ENCODE data around the gene NTPCR.
"Not testable (repeated sequence)": the region's sequence is repeated elsewhere in the genome, so short reads cannot be mapped to it uniquely, and the experiment has no call there.

The NTPCR gene

DNA sequence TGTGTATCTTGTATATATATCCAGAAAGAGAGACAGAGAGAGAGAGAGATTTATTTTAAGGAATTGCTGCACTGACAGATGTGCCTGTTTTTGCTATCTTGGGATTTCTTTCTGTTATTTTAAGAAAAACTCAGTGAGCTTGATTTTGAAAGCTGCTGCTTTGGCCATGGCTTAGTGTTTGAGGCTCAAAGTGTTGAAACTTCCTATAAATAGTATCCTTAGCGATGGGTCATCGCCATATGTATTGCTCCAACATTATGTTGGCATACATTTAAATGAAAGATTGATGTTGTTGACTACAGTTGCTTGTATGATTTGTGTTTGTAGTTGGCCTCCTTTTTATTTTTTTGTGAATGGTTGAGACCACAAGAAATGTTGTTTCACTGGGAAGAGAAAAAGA lies 29.0 kb upstream of the NTPCR start:
- Mint-ChIP-seq H3K4me1 (peaks cover 57% of the 10 kb centered on the region), H3K9me3 (no peaks in the 10 kb centered on the region)

GRCh38 chr1:232922485-232922884 lies 27.9 kb upstream of the NTPCR start:
- Mint-ChIP-seq H3K27me3 (no peaks in the 10 kb centered on the region), H3K36me3 (peaks cover 1% of the 10 kb centered on the region), H3K4me3 (no peak overlapping the region), H3K27ac (no peak overlapping the region), H3K9me3 (no peaks in the 10 kb centered on the region), H3K4me1 (peaks cover 64% of the 10 kb centered on the region)

More for the DNA sequence above, 29.0 kb upstream of the NTPCR start:
- Mint-ChIP-seq H3K27me3 (no peaks in the 10 kb centered on the region), H3K36me3 (peaks cover 5% of the 10 kb centered on the region), H3K27ac (peak overlapping the region; percentile 53), H3K4me3 (no peak overlapping the region)

GRCh38 chr1:232923739-232924386 lies 26.5 kb upstream of the NTPCR start:
- no peaks in the 10 kb centered on the region for H3K9me3 Mint-ChIP-seq
- peaks cover 1% of the 10 kb centered on the region for H3K36me3 Mint-ChIP-seq
- peak overlapping the region; percentile 77 for H3K27ac Mint-ChIP-seq
- peak overlapping the region; percentile 31 for H3K4me3 Mint-ChIP-seq
- peaks cover 67% of the 10 kb centered on the region for H3K4me1 Mint-ChIP-seq
- no peaks in the 10 kb centered on the region for H3K27me3 Mint-ChIP-seq

GRCh38 chr1:232924874-232925273 lies 25.5 kb upstream of the NTPCR start:
- Mint-ChIP-seq H3K4me3 (peak overlapping the region; percentile 37), H3K36me3 (peaks cover 1% of the 10 kb centered on the region), H3K27ac (no peak overlapping the region), H3K4me1 (peaks cover 73% of the 10 kb centered on the region), H3K9me3 (no peaks in the 10 kb centered on the region), H3K27me3 (no peaks in the 10 kb centered on the region)

DNA sequence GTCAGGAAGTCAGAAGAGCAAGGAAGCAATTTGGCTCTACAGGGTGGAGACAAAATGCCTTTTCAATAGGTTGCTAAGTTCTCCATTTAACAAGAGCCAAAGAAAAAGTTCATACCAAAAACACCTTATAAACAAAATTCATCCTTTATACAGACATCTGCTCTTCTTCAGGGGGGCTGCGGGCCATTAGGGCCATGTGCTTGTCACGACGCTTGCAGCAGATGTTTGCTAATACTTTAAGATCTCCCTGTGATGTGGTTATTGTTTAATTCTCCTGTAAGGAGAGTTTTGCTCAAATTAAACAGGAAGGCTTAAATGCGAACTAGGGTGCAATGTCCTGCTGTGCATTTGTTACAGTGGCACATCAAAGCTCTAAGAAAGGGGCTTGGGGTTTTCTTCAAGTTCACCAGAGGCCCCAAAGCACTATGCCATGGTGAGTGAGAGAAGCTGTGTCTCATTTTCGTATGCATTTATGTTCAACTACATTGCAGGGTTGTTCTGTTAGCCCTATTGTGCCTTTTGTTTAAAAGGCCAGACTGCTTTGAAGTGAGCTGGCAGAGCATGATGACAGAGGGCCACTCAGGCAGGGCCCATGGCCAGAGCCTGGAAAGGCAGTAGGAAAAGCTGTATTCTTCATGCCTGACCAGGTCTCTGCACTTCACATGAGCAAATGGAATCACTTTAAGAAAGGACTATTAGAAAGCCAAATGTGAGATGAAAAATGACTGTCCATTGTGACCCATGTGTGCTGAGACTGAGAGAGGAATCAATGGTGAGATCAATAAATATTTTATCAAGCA lies 24.8 kb upstream of the NTPCR start:
- Mint-ChIP-seq H3K27ac (peak overlapping the region; percentile 19), H3K4me3 (peak overlapping the region; percentile 37)

GRCh38 chr1:232927166-232927565 lies 23.2 kb upstream of the NTPCR start:
- not testable (repeated sequence) for H3K27me3 Mint-ChIP-seq, H3K27ac Mint-ChIP-seq, H3K36me3 Mint-ChIP-seq, H3K4me3 Mint-ChIP-seq, H3K9me3 Mint-ChIP-seq
- peaks cover 61% of the 10 kb centered on the region for H3K4me1 Mint-ChIP-seq

More for the DNA sequence above, 24.8 kb upstream of the NTPCR start:
- peaks cover 73% of the 10 kb centered on the region for H3K4me1 Mint-ChIP-seq
- H3K27me3 Mint-ChIP-seq = no peaks in the 10 kb centered on the region
- peaks cover 1% of the 10 kb centered on the region for H3K36me3 Mint-ChIP-seq
- H3K9me3 Mint-ChIP-seq = no peaks in the 10 kb centered on the region

GRCh38 chr1:232927830-232928505 lies 22.4 kb upstream of the NTPCR start:
- H3K27me3 Mint-ChIP-seq = no peaks in the 10 kb centered on the region
- H3K27ac Mint-ChIP-seq = no peak overlapping the region
- peaks cover 57% of the 10 kb centered on the region for H3K4me1 Mint-ChIP-seq
- no peaks in the 10 kb centered on the region for H3K36me3 Mint-ChIP-seq
- H3K4me3 Mint-ChIP-seq = no peak overlapping the region
- no peaks in the 10 kb centered on the region for H3K9me3 Mint-ChIP-seq

GRCh38 chr1:232932486-232933425 lies 17.7 kb upstream of the NTPCR start:
- Mint-ChIP-seq H3K27me3 (no peaks in the 10 kb centered on the region), H3K4me1 (peaks cover 13% of the 10 kb centered on the region)

GRCh38 chr1:232936941-232937340 lies 13.5 kb upstream of the NTPCR start:
- no peaks in the 10 kb centered on the region for H3K9me3 Mint-ChIP-seq
- H3K4me1 Mint-ChIP-seq = peaks cover 4% of the 10 kb centered on the region
- no peak overlapping the region for H3K4me3 Mint-ChIP-seq
- peaks cover 1% of the 10 kb centered on the region for H3K27me3 Mint-ChIP-seq
- H3K27ac Mint-ChIP-seq = no peak overlapping the region
- H3K36me3 Mint-ChIP-seq = no peaks in the 10 kb centered on the region

More at GRCh38 chr1:232932486-232933425, 17.7 kb upstream of the NTPCR start:
- no peaks in the 10 kb centered on the region for H3K9me3 Mint-ChIP-seq
- H3K27ac Mint-ChIP-seq = no peak overlapping the region
- H3K36me3 Mint-ChIP-seq = no peaks in the 10 kb centered on the region
- no peak overlapping the region for H3K4me3 Mint-ChIP-seq

GRCh38 chr1:232937741-232938375 lies 12.6 kb upstream of the NTPCR start:
- Mint-ChIP-seq H3K9me3 (no peaks in the 10 kb centered on the region), H3K27ac (no peak overlapping the region), H3K36me3 (no peaks in the 10 kb centered on the region), H3K4me3 (no peak overlapping the region), H3K4me1 (peaks cover 13% of the 10 kb centered on the region), H3K27me3 (peaks cover 1% of the 10 kb centered on the region)

DNA sequence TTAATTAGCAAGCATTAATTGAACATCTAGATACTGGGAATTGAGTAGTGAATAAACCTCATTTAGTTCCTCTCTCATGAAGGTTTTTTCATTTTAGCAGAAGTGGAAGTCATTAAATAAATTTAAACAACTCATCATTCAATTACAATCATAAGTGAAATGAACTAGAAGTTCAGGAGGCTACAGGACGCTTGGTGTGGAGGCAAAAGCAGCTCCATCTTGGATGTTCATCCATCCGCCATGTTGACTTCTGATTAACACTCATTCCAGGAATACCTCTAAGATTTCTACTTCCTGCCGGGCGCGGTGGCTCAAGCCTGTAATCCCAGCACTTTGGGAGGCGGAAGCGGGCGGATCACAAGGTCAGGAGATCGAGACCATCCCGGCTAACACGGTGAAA lies 11.5 kb upstream of the NTPCR start:
- H3K9me3 Mint-ChIP-seq = no peaks in the 10 kb centered on the region
- H3K27me3 Mint-ChIP-seq = peaks cover 1% of the 10 kb centered on the region
- no peak overlapping the region for H3K27ac Mint-ChIP-seq
- H3K36me3 Mint-ChIP-seq = no peaks in the 10 kb centered on the region
- peaks cover 24% of the 10 kb centered on the region for H3K4me1 Mint-ChIP-seq
- H3K4me3 Mint-ChIP-seq = no peak overlapping the region

DNA sequence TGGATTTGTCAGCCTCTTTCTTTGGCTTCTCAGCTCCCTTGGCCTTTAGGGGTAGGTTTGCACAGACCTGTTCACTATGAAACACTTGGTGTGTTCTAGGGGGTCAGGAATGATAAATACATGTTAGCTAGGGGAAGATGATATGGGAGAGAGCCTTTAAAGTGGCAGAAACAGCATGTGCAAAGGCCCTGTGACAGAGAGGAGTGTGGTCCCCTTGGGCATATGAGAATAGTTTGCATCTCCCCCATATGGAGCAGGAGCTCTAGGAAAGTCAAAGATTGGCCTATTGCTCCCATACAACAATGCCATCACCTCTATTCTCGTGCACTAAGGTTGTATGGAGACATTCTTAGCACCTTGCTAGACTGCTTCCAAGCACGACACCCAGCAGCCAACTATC lies 10.7 kb upstream of the NTPCR start:
- H3K9me3 Mint-ChIP-seq = no peaks in the 10 kb centered on the region
- no peak overlapping the region for H3K4me3 Mint-ChIP-seq
- H3K27ac Mint-ChIP-seq = no peak overlapping the region
- no peaks in the 10 kb centered on the region for H3K36me3 Mint-ChIP-seq
- peaks cover 32% of the 10 kb centered on the region for H3K4me1 Mint-ChIP-seq
- H3K27me3 Mint-ChIP-seq = peaks cover 1% of the 10 kb centered on the region

GRCh38 chr1:232940262-232940661 lies 10.1 kb upstream of the NTPCR start:
- peaks cover 35% of the 10 kb centered on the region for H3K4me1 Mint-ChIP-seq
- peak overlapping the region; percentile 36 for H3K27ac Mint-ChIP-seq
- H3K9me3 Mint-ChIP-seq = no peaks in the 10 kb centered on the region
- H3K27me3 Mint-ChIP-seq = peaks cover 1% of the 10 kb centered on the region
- H3K36me3 Mint-ChIP-seq = no peaks in the 10 kb centered on the region
- no peak overlapping the region for H3K4me3 Mint-ChIP-seq

DNA sequence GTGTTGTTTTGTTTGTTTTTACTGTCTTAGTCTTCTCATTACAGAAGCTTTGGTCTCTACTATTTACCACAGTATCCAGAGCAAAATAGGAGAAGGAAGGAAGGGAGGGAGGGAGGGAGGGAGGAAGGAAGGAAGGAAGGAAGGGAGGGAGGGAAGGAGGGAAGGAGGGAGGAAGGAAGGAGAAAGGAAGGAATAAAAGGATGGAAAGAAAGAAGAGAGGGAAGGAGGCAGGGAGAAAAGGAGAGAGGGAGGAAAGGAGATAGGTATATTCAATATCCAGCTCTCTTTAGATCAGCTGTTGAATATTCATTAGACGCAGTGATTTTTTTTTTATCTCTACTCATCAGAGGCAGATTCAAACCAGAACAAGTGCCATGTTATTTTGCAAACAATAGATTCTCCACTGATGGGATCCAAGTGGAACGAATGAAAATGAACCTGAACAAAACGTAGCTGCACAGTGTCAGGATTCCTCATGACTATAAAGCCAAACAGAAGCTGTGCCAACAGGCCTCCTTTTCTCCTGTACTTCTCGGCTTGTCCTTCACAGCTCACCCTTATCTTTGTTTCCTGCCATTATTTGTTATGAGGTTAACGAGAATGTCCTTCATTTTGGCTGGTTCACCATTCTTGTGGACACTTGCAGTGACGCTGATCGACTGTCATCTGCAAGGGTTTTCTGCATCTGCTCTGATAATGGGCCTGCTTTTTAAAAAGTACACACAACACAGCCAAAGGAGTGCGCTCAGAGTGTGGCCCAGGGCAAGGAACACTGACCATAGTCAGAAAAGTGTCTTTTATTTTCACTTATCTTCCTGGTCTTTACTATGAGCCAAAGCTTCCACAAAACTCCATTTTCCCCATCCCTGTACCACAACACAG lies 7.8 kb upstream of the NTPCR start:
- peaks cover 1% of the 10 kb centered on the region for H3K27me3 Mint-ChIP-seq
- peaks cover 32% of the 10 kb centered on the region for H3K4me1 Mint-ChIP-seq
- H3K36me3 Mint-ChIP-seq = no peaks in the 10 kb centered on the region
- H3K4me3 Mint-ChIP-seq = no peak overlapping the region
- H3K27ac Mint-ChIP-seq = no peak overlapping the region
- H3K9me3 Mint-ChIP-seq = no peaks in the 10 kb centered on the region

Measured in activated naive CD4-positive, alpha-beta T cell treated with anti-CD3 and anti-CD28 coated beads, Interleukin-2, amount 50 U/mL, for 24 hours (primary cell).